Activated CD4-positive, alpha-beta memory T cell treated with anti-CD3 and anti-CD28 coated beads, Interleukin-2, amount 10 ng/mL, durations not matched to agents 7 days and 5 days (primary cell): Measurements from ENCODE around the gene SMYD1. TPM values are rescaled to one million over a fixed set of nuclear protein-coding genes. Genes with fewer than 3 reads are reported as not detected.
"Not testable (repeated sequence)": the region's sequence is repeated elsewhere in the genome, so short reads cannot be mapped to it uniquely, and the experiment has no call there.

ENCODE experiments used
- CTCF ChIA-PET: fragments of 350-600 bp; sonication (Branson Sonifier 250); formaldehyde crosslinking; loops from one replicate; lab custom pipeline; 2021; ENCODE audit warnings: antibody characterized with exemption, inconsistent platforms; lab: Charles Lee
- POLR2A ChIA-PET: fragments of 350-600 bp; sonication (Branson Sonifier 250); formaldehyde crosslinking; loops from one replicate; lab custom pipeline; 2021; ENCODE audit warnings: antibody characterized with exemption; lab: Charles Lee
- DNase-seq: peaks from one replicate; pipeline ENCODE4 v3.0.0-alpha.2; 2020
- H3K27ac Mint-ChIP-seq: one replicate; pipeline ENCODE4 v1.8.0; 2021; ENCODE audit warnings: mild to moderate bottlenecking, mixed read lengths
- H3K27me3 Mint-ChIP-seq: one replicate; pipeline ENCODE4 v1.8.0; 2021; ENCODE audit warnings: mixed read lengths
- H3K36me3 Mint-ChIP-seq: one replicate; pipeline ENCODE4 v1.8.0; 2021; ENCODE audit warnings: low read depth, mixed read lengths
- H3K4me1 Mint-ChIP-seq: one replicate; pipeline ENCODE4 v1.8.0; 2021; ENCODE audit warnings: mixed read lengths
- H3K4me3 Mint-ChIP-seq: one replicate; pipeline ENCODE4 v1.8.0; 2021; ENCODE audit warnings: mild to moderate bottlenecking, mixed read lengths
- H3K9me3 Mint-ChIP-seq: one replicate; pipeline ENCODE4 v1.8.0; 2021; ENCODE audit warnings: mixed read lengths
- total RNA-seq, 2 experiments: library from RNA; stranded (reverse); gene quantifications; one replicate each; pipeline ENCODE4 v1.2.3, GENCODE V29; 2021

Gene SMYD1
- not detected for total RNA-seq

GRCh38 chr2:88067598-88067997 lies at the start of gene SMYD1:
Gene SMYD1 (plus strand): TSS chr2:88067825. CDS start chr2:88067865, 40 bp downstream.
- Mint-ChIP-seq H3K9me3 (no peaks in the 10 kb centered on the region), H3K36me3 (no peaks in the 10 kb centered on the region), H3K4me3 (no peak within 1 kb of the TSS), H3K27me3 (peaks cover 3% of the 10 kb centered on the region), H3K27ac (no peak within 1 kb of the TSS), H3K4me1 (no peaks in the 10 kb centered on the region)
- no peak for DNase-seq
- CTCF ChIA-PET: no interaction called here
- POLR2A ChIA-PET: no interaction called here

- H3K36me3 Mint-ChIP-seq, DNase-seq, H3K9me3 Mint-ChIP-seq, H3K27ac Mint-ChIP-seq, H3K27me3 Mint-ChIP-seq, H3K4me3 Mint-ChIP-seq, CTCF ChIA-PET: not testable (repeated sequence)
- peaks cover 21% of the 10 kb centered on the region for H3K4me1 Mint-ChIP-seq
- POLR2A ChIA-PET: interaction anchor here (1.5 kb wide), 1 partner anchor 16 kb away, joined by 5 read pairs; no protein-coding TSS in a partner anchor
Observed at GRCh38 chr2:88018077-88018805, 49.4 kb upstream of the SMYD1 start.

GRCh38 chr2:88018909-88019308 lies 48.7 kb upstream of the SMYD1 start:
- no peaks in the 10 kb centered on the region for H3K36me3 Mint-ChIP-seq
- CTCF ChIA-PET: no interaction called here
- no peak overlapping the region for H3K27ac Mint-ChIP-seq
- DNase-seq: no peak
- H3K27me3 Mint-ChIP-seq: no peaks in the 10 kb centered on the region
- H3K9me3 Mint-ChIP-seq: peaks cover 3% of the 10 kb centered on the region
- no peak overlapping the region for H3K4me3 Mint-ChIP-seq
- POLR2A ChIA-PET: no interaction called here
- H3K4me1 Mint-ChIP-seq: peaks cover 21% of the 10 kb centered on the region

- ChIA-PET CTCF (interaction anchor here (1.8 kb wide), 1 partner anchor 18 kb away, joined by 4 read pairs; no protein-coding TSS in a partner anchor), POLR2A (interaction anchor here (1.2 kb wide), 1 partner anchor 8 kb away, joined by 3 read pairs; no protein-coding TSS in a partner anchor)
Observed at GRCh38 chr2:88019985-88020384, 47.6 kb upstream of the SMYD1 start.

GRCh38 chr2:88022669-88022921 lies 45.0 kb upstream of the SMYD1 start:
- Mint-ChIP-seq H3K27ac (no peak overlapping the region), H3K4me3 (no peak overlapping the region), H3K4me1 (peaks cover 3% of the 10 kb centered on the region), H3K27me3 (no peaks in the 10 kb centered on the region), H3K9me3 (peaks cover 3% of the 10 kb centered on the region), H3K36me3 (peaks cover 13% of the 10 kb centered on the region)
- no peak for DNase-seq
- POLR2A ChIA-PET: no interaction called here
- CTCF ChIA-PET: no interaction called here

More at GRCh38 chr2:88019985-88020384, 47.6 kb upstream of the SMYD1 start:
- H3K36me3 Mint-ChIP-seq: no peaks in the 10 kb centered on the region
- no peak for DNase-seq
- peaks cover 21% of the 10 kb centered on the region for H3K4me1 Mint-ChIP-seq
- H3K27me3 Mint-ChIP-seq: no peaks in the 10 kb centered on the region
- H3K9me3 Mint-ChIP-seq: peaks cover 3% of the 10 kb centered on the region
- H3K27ac Mint-ChIP-seq: no peak overlapping the region
- H3K4me3 Mint-ChIP-seq: no peak overlapping the region

GRCh38 chr2:88024509-88024908 lies 43.1 kb upstream of the SMYD1 start:
- Mint-ChIP-seq H3K27me3 (no peaks in the 10 kb centered on the region), H3K27ac (no peak overlapping the region), H3K36me3 (peaks cover 29% of the 10 kb centered on the region), H3K4me3 (no peak overlapping the region), H3K4me1 (peaks cover 5% of the 10 kb centered on the region), H3K9me3 (no peaks in the 10 kb centered on the region)
- DNase-seq: no peak
- ChIA-PET POLR2A (no interaction called here), CTCF (interaction anchor here (0.7 kb wide), 1 partner anchor 136 kb away, joined by 5 read pairs; no protein-coding TSS in a partner anchor)

GRCh38 chr2:88027697-88028389 lies 39.8 kb upstream of the SMYD1 start:
- POLR2A ChIA-PET: interaction anchor here (1.3 to 3.7 kb wide), 2 partner anchors 8 to 11 kb away, joined by 3 to 23 read pairs; partner anchors contain the start of gene RNU2-63P
- Mint-ChIP-seq H3K36me3 (peaks cover 35% of the 10 kb centered on the region), H3K27me3 (no peaks in the 10 kb centered on the region), H3K4me1 (peaks cover 5% of the 10 kb centered on the region), H3K9me3 (no peaks in the 10 kb centered on the region), H3K27ac (peak overlapping the region; percentile 32), H3K4me3 (no peak overlapping the region)
- DNase-seq: no peak
- CTCF ChIA-PET: interaction anchor here (1.2 kb wide), 1 partner anchor 33 kb away, joined by 3 read pairs; no protein-coding TSS in a partner anchor

- POLR2A ChIA-PET: interaction anchor here (3.7 kb wide), 1 partner anchor 13 kb away, joined by 23 read pairs; the partner anchor contains the start of gene RNU2-63P
- CTCF ChIA-PET: interaction anchor here (1.2 kb wide), 1 partner anchor 31 kb away, joined by 3 read pairs; no protein-coding TSS in a partner anchor
- peaks cover 42% of the 10 kb centered on the region for H3K36me3 Mint-ChIP-seq
Observed at GRCh38 chr2:88028931-88029330, 38.7 kb upstream of the SMYD1 start.

GRCh38 chr2:88032070-88032702 lies 35.4 kb upstream of the SMYD1 start:
- H3K27me3 Mint-ChIP-seq: no peaks in the 10 kb centered on the region
- peaks cover 54% of the 10 kb centered on the region for H3K36me3 Mint-ChIP-seq
- no peak for DNase-seq
- ChIA-PET CTCF (no interaction called here), POLR2A (interaction anchor here (1.1 kb wide), 1 partner anchor 16 kb away, joined by 4 read pairs; the partner anchor contains the start of gene RNU2-63P)
- no peak overlapping the region for H3K27ac Mint-ChIP-seq
- H3K4me3 Mint-ChIP-seq: no peak overlapping the region
- H3K4me1 Mint-ChIP-seq: peaks cover 5% of the 10 kb centered on the region
- peaks cover 10% of the 10 kb centered on the region for H3K9me3 Mint-ChIP-seq

More at GRCh38 chr2:88028931-88029330, 38.7 kb upstream of the SMYD1 start:
- H3K4me1 Mint-ChIP-seq: peaks cover 5% of the 10 kb centered on the region
- no peaks in the 10 kb centered on the region for H3K27me3 Mint-ChIP-seq
- H3K9me3 Mint-ChIP-seq: no peaks in the 10 kb centered on the region
- H3K27ac Mint-ChIP-seq: no peak overlapping the region
- no peak overlapping the region for H3K4me3 Mint-ChIP-seq
- no peak for DNase-seq

- Mint-ChIP-seq H3K9me3 (peaks cover 10% of the 10 kb centered on the region), H3K4me1 (no peaks in the 10 kb centered on the region), H3K27ac (no peak overlapping the region), H3K27me3 (no peaks in the 10 kb centered on the region), H3K4me3 (no peak overlapping the region), H3K36me3 (peaks cover 44% of the 10 kb centered on the region)
- POLR2A ChIA-PET: interaction anchor here (2.9 kb wide), 1 partner anchor 20 kb away, joined by 13 read pairs; the partner anchor contains the start of gene RNU2-63P
- CTCF ChIA-PET: interaction anchor here (1.1 to 2.3 kb wide), 2 partner anchors 19 to 24 kb away, joined by 3 to 10 read pairs; partner anchors contain the start of gene RNU2-63P
- DNase-seq: no peak
Observed at GRCh38 chr2:88036182-88036581, 31.4 kb upstream of the SMYD1 start.

GRCh38 chr2:88036606-88037005 lies 31.0 kb upstream of the SMYD1 start:
- no peak for DNase-seq
- H3K27me3 Mint-ChIP-seq: no peaks in the 10 kb centered on the region
- H3K27ac Mint-ChIP-seq: no peak overlapping the region
- ChIA-PET CTCF (interaction anchor here (1.1 to 2.3 kb wide), 2 partner anchors 20 to 24 kb away, joined by 3 to 10 read pairs; partner anchors contain the start of gene RNU2-63P), POLR2A (interaction anchor here (2.9 kb wide), 1 partner anchor 20 kb away, joined by 13 read pairs; the partner anchor contains the start of gene RNU2-63P)
- H3K4me1 Mint-ChIP-seq: no peaks in the 10 kb centered on the region
- H3K9me3 Mint-ChIP-seq: peaks cover 10% of the 10 kb centered on the region
- no peak overlapping the region for H3K4me3 Mint-ChIP-seq
- peaks cover 44% of the 10 kb centered on the region for H3K36me3 Mint-ChIP-seq

- Mint-ChIP-seq H3K4me3 (no peak overlapping the region), H3K4me1 (peaks cover 3% of the 10 kb centered on the region), H3K36me3 (peaks cover 40% of the 10 kb centered on the region), H3K9me3 (peaks cover 10% of the 10 kb centered on the region), H3K27me3 (no peaks in the 10 kb centered on the region), H3K27ac (no peak overlapping the region)
- POLR2A ChIA-PET: interaction anchor here (0.8 to 1.4 kb wide), 2 partner anchors 16 to 22 kb away, joined by 4 read pairs; partner anchors contain the start of gene RNU2-63P
- CTCF ChIA-PET: interaction anchor here (2.3 kb wide), 1 partner anchor 22 kb away, joined by 10 read pairs; no protein-coding TSS in a partner anchor
- no peak for DNase-seq
Observed at GRCh38 chr2:88038263-88039105, 29.1 kb upstream of the SMYD1 start.
